Mucosa of stomach (tissue), 1 donor: ENCODE data around the gene SURF6.

Source experiments
- H3K27me3 ChIP-seq: one replicate; pipeline ENCODE4 v1.7.0; 2013; ENCODE audit warnings: mild to moderate bottlenecking, low read length; ENCODE audit not compliant: control insufficient read depth, insufficient read depth
- H3K36me3 ChIP-seq: one replicate; pipeline ENCODE4 v1.7.0; 2013; ENCODE audit warnings: low read length; ENCODE audit not compliant: control insufficient read depth, insufficient read depth
- H3K4me1 ChIP-seq: one replicate; pipeline ENCODE4 v1.7.0; 2013; ENCODE audit warnings: mild to moderate bottlenecking, low read length; ENCODE audit not compliant: control insufficient read depth, insufficient read depth
- H3K4me3 ChIP-seq: one replicate; pipeline ENCODE4 v1.7.0; 2013; ENCODE audit warnings: low read length
- H3K9ac ChIP-seq: one replicate; pipeline ENCODE4 v1.7.0; 2013; ENCODE audit warnings: mild to moderate bottlenecking, low read length, moderate library complexity
- H3K9me3 ChIP-seq: one replicate; pipeline ENCODE4 v1.7.0; 2013; ENCODE audit warnings: mild to moderate bottlenecking, low read length, moderate library complexity; ENCODE audit not compliant: control insufficient read depth
- donor health status: Pancreatic carcinoma.

Gene SURF6

DNA sequence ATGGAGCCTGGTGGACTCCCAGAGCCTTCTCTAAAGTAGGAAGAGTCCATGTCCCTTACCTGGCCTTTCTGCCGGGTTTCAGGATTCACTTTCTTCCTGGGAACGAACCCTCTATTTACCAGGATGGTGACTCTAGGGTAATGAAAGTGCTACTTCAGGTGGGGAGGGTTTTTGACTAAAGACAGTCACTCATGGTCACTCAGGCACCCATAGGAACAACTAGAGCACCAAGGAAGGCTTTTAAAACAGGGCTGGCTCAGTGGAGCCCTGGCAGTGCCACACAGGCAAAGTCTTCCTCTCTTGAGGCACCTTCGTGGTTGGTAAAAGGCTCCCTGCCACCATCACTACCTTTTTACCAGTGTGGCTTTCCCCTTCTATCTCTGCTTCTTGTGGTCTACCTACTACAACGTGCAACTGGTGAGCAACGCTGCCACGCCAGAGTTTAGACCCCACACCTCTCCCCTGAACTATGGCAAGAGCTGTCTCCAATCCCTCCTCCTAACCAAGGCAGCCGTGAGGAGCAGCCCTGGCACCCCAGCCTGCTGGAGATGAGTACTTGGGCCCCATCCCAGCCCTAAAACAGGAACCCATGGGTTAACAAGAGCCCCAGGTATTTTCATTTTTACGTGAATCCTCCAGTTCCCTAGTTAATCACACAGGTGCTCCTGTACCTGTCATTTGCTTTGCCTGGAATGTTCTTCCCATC is 16.8 kb upstream of the SURF6 start:
- Histone ChIP-seq H3K4me3 (no peak overlapping the region), H3K9ac (no peak overlapping the region), H3K9me3 (no peaks in the 10 kb centered on the region), H3K27me3 (no peaks in the 10 kb centered on the region), H3K36me3 (peaks cover 32% of the 10 kb centered on the region), H3K4me1 (peaks cover 29% of the 10 kb centered on the region)

DNA sequence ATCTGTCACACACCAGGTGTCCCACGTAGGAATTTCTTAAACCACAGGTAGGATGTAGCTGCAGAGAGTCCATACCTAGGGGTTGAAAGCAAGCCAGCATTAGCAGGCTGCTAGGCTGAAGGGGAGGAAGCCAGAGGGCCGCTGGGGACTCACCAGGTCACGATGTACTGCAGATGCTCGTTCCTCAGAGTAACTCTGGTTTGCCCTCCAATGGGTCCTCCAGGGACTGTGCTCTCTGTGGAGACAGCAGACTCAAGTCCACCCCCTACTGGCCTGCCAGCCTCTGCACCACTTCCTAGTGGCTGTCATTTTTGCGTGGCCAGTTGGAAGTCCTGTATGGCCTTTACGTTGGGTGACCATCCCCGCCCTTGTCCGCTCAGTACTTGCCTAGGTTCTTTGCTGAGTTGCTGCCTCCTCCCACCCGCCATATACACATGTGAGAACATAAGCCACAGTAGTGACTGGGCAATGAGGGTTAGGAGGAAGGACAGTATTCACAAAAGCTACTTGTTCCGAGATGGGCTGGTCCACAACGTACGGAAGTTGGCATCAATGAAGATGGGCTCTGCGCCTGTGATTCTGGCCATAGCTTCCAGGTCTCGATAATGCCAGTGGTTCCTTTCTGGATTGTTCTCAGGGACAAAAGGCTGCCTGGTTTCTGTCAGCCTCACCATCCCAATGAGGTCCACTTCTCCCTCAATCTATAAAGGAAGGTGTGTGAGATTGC is 16.1 kb upstream of the SURF6 start:
- Histone ChIP-seq H3K9ac (no peak overlapping the region), H3K36me3 (peaks cover 32% of the 10 kb centered on the region), H3K4me3 (no peak overlapping the region), H3K9me3 (no peaks in the 10 kb centered on the region), H3K4me1 (peaks cover 23% of the 10 kb centered on the region), H3K27me3 (no peaks in the 10 kb centered on the region)

DNA sequence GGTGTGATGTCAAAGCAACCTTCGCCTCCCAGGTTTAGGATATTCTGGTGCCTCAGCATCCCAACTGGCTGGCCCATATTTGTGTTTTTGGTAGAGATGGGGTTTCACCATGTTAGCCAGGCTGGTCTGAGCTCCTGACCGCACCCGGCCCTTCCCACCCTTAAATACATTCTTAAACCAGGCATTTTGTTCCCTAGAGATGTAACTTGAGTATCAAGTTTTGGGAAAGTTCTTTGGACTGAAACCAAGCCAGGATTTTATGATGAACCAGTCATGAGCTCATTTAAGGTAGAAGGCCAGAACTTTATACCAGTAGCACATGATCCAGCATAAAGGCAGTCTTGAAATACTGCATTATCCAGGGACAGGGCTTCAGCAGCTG is 15.5 kb upstream of the SURF6 start:
- Histone ChIP-seq H3K4me1 (peaks cover 26% of the 10 kb centered on the region), H3K36me3 (peaks cover 32% of the 10 kb centered on the region), H3K4me3 (no peak overlapping the region), H3K9ac (no peak overlapping the region), H3K27me3 (no peaks in the 10 kb centered on the region), H3K9me3 (no peaks in the 10 kb centered on the region)

DNA sequence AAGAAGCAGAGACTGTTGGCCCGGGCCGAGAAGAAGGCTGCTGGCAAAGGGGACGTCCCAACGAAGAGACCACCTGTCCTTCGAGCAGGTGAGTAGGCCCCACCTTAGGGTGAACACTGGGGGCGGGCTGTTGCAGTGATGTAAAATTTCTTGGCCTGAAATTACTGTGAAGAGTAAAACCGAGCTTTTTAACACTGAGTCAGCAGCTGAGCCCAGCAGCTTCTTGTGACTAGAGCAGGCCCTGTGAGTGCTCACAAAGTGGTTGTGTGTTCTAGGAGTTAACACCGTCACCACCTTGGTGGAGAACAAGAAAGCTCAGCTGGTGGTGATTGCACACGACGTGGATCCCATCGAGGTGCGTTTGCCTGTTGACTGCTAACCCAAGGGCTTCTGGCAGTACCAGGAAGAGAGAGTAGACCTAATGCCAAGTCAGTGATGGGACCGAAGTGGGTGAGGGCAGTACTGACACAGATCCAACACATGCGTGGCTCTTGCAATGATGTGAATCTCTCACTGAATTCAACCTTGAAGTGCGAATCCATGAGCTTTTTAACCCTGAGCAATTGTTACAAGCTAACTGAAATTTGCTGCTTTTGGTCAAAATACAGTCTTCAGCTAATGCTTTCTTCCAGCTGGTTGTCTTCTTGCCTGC is 14.1 kb upstream of the SURF6 start:
- H3K9ac ChIP-seq, result peak overlapping the region; percentile 96
- no peak overlapping the region for H3K4me3 ChIP-seq
- peaks cover 40% of the 10 kb centered on the region for H3K36me3 ChIP-seq
- peaks cover 27% of the 10 kb centered on the region for H3K4me1 ChIP-seq
- no peaks in the 10 kb centered on the region for H3K9me3 ChIP-seq
- no peaks in the 10 kb centered on the region for H3K27me3 ChIP-seq

DNA sequence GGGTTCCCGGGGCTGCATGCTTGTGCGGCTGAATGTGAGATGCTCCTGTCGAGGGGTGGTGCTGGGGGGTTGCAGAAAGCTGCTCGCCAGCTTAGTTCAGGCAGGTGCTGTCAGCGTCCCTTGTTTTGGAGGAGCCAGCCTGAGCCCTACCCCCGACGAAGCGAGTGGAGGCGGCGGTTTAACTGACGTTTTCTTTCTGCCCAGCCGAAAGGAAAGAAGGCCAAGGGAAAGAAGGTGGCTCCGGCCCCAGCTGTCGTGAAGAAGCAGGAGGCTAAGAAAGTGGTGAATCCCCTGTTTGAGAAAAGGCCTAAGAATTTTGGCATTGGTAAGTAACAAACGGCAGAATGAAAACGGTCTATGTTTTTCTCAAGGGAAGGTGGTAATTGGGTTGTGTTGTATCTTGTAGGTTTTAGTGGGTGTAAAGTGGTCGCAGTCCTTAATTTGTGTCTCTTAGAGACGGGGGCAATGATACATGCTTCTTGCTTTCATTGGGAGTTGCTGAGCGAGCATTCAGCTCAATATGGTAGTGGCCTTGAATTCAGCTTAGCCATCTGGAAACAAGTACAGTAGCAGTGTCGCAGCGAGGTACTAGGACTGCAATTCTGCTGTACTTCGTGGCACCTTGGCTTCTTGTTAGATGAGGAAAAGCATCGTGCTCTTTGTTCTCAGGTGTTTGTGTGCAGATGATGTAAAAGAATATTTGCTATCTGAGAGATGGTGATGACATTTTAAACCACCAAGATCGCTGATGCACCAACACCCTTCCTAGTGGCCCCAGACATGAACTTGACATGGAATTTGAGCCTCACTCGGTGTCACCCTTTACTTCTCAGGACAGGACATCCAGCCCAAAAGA is 13.0 kb upstream of the SURF6 start:
- Histone ChIP-seq H3K27me3 (no peaks in the 10 kb centered on the region), H3K36me3 (peaks cover 41% of the 10 kb centered on the region), H3K9me3 (no peaks in the 10 kb centered on the region), H3K9ac (peak overlapping the region; percentile 96), H3K4me1 (peaks cover 24% of the 10 kb centered on the region), H3K4me3 (peak overlapping the region; percentile 97)

DNA sequence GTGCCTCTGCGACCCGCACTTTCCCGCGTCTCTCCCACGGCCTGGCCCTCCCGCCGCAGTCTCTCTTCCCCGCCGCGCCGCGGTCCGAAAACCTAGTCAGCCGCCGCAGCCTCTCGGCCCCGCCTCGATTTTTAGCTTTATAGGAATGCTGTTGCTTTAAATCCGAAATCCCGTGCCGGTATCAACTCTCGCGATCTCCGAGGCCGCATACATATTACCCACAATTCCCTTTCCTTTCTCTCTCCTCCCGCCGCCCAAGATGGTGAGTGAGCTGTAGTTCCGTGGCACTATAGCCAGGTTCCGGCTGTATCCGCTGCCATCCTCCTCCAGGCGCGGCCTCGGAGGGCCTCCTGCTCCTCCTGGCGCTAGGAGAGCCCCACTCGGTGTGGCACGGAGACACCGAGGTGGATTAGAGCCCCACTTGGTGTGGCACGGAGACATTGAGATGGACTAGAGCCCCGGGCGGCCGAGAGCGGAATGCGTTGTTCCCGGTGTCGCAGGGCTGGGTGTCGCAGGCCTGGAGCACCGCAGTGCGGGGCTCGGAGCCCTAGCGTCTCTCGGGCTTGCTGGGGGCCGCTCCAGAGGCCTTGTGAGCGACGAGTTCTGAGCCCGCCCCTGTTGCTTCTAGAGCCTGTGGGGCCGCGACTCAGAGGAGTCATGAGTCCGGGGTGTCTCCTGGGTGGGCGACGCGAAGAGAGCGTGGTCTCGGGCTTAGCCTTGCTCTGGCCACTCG is 12.2 kb upstream of the SURF6 start, which contains the start of the genes MED22 and RPL7A:
Gene MED22 (minus strand): TSS at position 147 of the 733 bp plus-strand sequence. CDS start 1,469 bp downstream, outside the sequence.
Gene RPL7A (plus strand): TSS at position 234 of the 733 bp plus-strand sequence. CDS start 26 bp downstream, at position 260.
- Histone ChIP-seq H3K36me3 (peaks cover 35% of the 10 kb centered on the region), H3K4me1 (peaks cover 24% of the 10 kb centered on the region), H3K9me3 (no peaks in the 10 kb centered on the region), H3K9ac (peak within 1 kb of the TSS; percentile 96), H3K4me3 (peak within 1 kb of the TSS; percentile 97), H3K27me3 (no peaks in the 10 kb centered on the region)

DNA sequence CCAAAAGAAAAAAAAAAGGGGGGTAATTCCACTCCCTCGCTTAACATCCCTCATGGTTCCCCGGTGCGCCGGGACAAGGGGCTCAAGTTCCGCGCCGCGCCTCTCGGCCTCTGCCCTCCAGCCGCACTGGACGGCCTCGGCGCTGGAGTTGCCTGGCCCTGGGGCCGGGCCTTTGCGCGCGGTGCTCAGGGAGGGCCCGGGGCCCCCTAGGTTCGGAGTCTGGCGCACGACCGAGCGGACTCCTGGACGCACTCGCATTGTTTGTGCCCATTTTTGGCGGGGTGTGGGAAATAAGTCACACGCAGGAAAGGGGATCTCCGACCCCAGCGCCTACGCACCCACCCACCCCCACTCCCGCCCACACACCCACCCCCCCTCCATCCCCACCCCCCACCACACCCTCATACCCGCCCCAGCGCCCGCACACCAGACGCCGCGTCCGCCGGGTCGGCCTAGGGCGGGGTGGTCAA is 11.6 kb upstream of the SURF6 start:
- Histone ChIP-seq H3K9ac (peak overlapping the region; percentile 96), H3K36me3 (peaks cover 29% of the 10 kb centered on the region), H3K4me3 (peak overlapping the region; percentile 97), H3K27me3 (no peaks in the 10 kb centered on the region), H3K9me3 (no peaks in the 10 kb centered on the region), H3K4me1 (peaks cover 24% of the 10 kb centered on the region)

DNA sequence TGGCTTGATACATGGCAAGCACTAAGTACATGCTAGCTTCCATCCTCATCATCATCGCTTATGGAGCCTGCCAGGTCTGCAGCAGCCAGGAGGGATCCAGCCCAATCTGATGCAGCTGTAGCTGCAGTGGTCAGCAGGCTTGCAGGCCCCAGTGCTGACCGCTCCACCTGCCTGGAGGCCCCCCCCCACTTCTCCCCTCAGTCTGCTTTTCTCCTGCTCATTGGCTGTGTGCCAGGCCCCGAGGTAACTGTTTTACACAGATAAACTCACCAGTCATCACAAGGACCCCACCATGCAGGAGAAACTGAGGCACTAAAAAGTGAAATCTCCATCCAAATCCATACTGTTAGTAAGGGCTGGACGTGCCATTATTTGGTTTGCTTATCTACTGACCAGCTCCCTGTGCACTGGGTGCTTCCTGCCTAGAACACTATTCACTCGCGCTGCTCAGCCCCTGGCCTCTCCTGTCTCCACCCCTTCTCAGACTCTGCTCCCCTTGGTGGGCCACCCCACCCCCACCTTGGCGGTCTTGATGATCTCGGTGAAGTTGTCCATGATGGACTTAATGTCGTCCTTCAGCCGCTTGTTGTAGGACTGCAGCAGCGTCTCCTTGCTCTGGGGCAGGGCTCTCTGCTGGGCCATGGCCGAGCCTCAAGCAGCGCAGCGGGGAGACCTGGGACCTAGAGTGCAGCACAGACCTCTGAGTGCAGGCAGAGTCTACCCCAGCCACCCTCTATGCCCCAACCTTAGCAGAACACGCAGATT is 10.2 kb upstream of the SURF6 start:
- Histone ChIP-seq H3K36me3 (peaks cover 25% of the 10 kb centered on the region), H3K4me3 (peak overlapping the region; percentile 28), H3K27me3 (no peaks in the 10 kb centered on the region), H3K9ac (peak overlapping the region; percentile 66), H3K9me3 (no peaks in the 10 kb centered on the region), H3K4me1 (peaks cover 24% of the 10 kb centered on the region)

DNA sequence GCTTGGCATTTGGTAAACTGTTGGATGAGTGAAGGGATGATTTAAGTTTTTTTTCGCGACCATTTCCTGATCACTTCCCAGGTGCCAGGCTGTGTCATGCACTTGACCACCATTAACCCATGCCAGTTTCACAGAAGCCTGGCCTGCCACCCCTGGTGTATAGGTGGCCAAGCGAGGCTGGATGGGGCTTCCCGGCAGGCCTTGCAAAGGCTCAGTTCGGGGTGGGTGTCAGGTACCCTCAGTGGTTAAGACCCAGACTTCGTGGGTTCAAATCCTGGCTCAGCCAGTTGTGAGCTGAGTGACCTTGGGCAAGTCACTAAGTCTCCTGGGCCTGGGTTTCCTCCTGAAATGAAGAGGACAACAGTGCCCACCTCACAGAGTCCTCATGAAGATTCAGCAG is 9.6 kb upstream of the SURF6 start:
- H3K4me3 ChIP-seq, result no peak overlapping the region
- no peaks in the 10 kb centered on the region for H3K27me3 ChIP-seq
- no peaks in the 10 kb centered on the region for H3K9me3 ChIP-seq
- peaks cover 24% of the 10 kb centered on the region for H3K4me1 ChIP-seq
- H3K9ac ChIP-seq, result no peak overlapping the region
- H3K36me3 ChIP-seq, result peaks cover 26% of the 10 kb centered on the region

DNA sequence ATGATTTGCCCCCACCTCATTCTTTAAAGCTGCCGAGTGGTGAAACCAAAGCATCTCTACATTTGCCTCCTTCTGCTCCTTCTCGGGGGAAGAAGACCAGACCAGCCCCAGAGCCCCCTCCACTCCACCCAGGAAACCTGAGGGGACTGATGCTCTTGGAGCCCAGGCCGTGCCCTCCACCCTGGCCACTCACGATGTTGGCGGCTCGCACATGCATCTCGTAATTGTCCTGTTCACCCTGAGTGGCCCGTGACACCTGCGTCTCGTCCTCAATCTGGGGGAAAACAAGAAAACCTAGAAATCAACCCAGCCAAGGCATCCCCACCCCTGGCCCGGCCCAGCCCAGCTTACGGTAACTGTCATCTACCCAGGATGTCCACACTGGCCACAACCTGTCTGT is 9.0 kb upstream of the SURF6 start:
- Histone ChIP-seq H3K4me1 (peaks cover 24% of the 10 kb centered on the region), H3K4me3 (no peak overlapping the region), H3K9me3 (no peaks in the 10 kb centered on the region), H3K9ac (no peak overlapping the region), H3K36me3 (peaks cover 26% of the 10 kb centered on the region), H3K27me3 (no peaks in the 10 kb centered on the region)
